ENCODE data around the gene TMEM41B. TPM values are rescaled to one million over a fixed set of nuclear protein-coding genes. Genes with fewer than 3 reads are reported as not detected.

TMEM41B gene
- total and polyA plus RNA-seq, 2 of the 8 experiments (the other 6 are each of a cell fraction or from before 2014, with no cell fraction given) = 24.3 to 50.1 TPM

DNA sequence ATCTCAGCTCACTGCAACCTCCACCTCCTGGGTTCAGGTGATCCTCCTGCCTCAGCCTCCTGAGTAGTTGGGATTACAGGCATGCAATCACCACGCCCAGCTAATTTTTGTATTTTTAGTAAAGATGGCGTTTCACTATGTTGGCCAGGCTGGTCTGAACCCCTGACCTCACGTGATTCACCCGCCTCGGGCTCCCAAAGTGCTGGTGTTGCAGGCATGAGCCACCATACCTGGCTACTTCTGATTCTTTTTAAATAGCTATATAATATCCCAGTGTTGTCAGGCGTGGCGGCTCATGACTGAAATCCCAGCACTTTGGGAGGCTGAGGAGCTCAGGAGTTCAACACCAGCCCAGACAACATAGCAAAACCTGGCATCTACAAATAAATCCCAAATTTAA is 20.7 kb downstream of the TMEM41B start:
- Histone ChIP-seq H3K4me3 (ENCODE audit: extremely low read depth in 1 of 4, insufficient read depth in 2 of 4, low read depth in 3 of 4, low read length in 4 of 4) (no peak overlapping the region), H2BK15ac (ENCODE audit: low read length) (no peak overlapping the region), H3K9ac (replicated peaks in 1 of 4; ENCODE audit: extremely low read depth in 1 of 4, low read depth in 3 of 4, low read length in 3 of 4) (no peak overlapping the region), H3K4me1 (replicated peaks in 1 of 4; ENCODE audit: control insufficient read depth in 3 of 4, insufficient read depth in 4 of 4, low read length in 3 of 4) (no peaks in the 10 kb centered on the region), H3K4me2 (ENCODE audit: insufficient read depth in 1 of 2, low read depth in 2 of 2, low read length in 2 of 2) (no peak overlapping the region), H2AK5ac (ENCODE audit: low read depth, low read length) (no peak overlapping the region), H4K8ac (ENCODE audit: extremely low read depth, insufficient read depth, low read length) (no peak overlapping the region), H4K91ac (replicated peaks; ENCODE audit: insufficient read length, low read length) (no peak overlapping the region), H2BK120ac (replicated peaks; ENCODE audit: low read depth, low read length) (no peak overlapping the region), H3K79me1 (ENCODE audit: low read depth, low read length) (no peaks in the 10 kb centered on the region; the same call in 1 of the 2 replicates), H3K14ac (ENCODE audit: insufficient read length) (no peak overlapping the region), H4K5ac (ENCODE audit: insufficient read length, low read depth, low read length) (no peak overlapping the region), H3K27ac (ENCODE audit: low read depth, low read length) (no peak overlapping the region), H2BK12ac (ENCODE audit: low read depth, low read length) (no peak overlapping the region), H3K27me3 (replicated peaks in 1 of 4; ENCODE audit: control insufficient read depth in 3 of 4, extremely low read depth in 1 of 4, insufficient read depth in 3 of 4, low read length in 3 of 4) (no peaks in the 10 kb centered on the region), H2AFZ (ENCODE audit: low read length) (no peak overlapping the region), H3K23me2 (ENCODE audit: low read depth, low read length) (no peaks in the 10 kb centered on the region), H3K23ac (ENCODE audit: insufficient read length) (no peak overlapping the region), H3K36me3 (ENCODE audit: control insufficient read depth in 2 of 4, insufficient read depth in 4 of 4, low read length in 3 of 4) (peaks cover 2 to 25% (median 8%) of the 10 kb centered on the region in 4 experiments; a peak in 5 of 8 replicates), H3K56ac (replicated peaks; ENCODE audit: insufficient read length, low read depth, low read length) (no peak overlapping the region), H3K4ac (replicated peaks; ENCODE audit: insufficient read length, low read depth, low read length) (no peak overlapping the region), H3K9me3 (ENCODE audit: insufficient read depth in 2 of 2, low read depth in 1 of 2, low read length in 1 of 2) (no peaks in the 10 kb centered on the region), H2BK5ac (ENCODE audit: low read depth, low read length) (no peak overlapping the region), H2BK20ac (ENCODE audit: low read length) (no peak overlapping the region), H4K20me1 (replicated peaks in 1 of 2; ENCODE audit: control insufficient read depth in 1 of 2, insufficient read depth in 2 of 2, low read length in 2 of 2) (peaks cover 2 to 4% of the 10 kb centered on the region in 2 experiments), H3K18ac (ENCODE audit: extremely low read depth, low read length) (no peak overlapping the region), H3K79me2 (ENCODE audit: control insufficient read depth in 1 of 2, insufficient read depth in 2 of 2, low read length in 2 of 2) (peaks cover 0 to 3% of the 10 kb centered on the region in 2 experiments; a peak in 2 of 4 replicates)
- CTCF ChIA-PET (ENCODE audit: partially characterized antibody) = interaction anchor here (0.9 to 1.3 kb wide), 3 partner anchors 13 to 33 kb away, joined by 3 to 4 read pairs (median 3); no protein-coding TSS in a partner anchor
- POLR2A ChIA-PET (ENCODE audit: partially characterized antibody) = interaction anchor here (0.6 to 0.7 kb wide), 2 partner anchors 59 to 571 kb away, joined by 3 to 4 read pairs; no protein-coding TSS in a partner anchor
- DNase-seq (ENCODE audit: low read depth in 1 of 2, low spot score in 2 of 2) = peak in 1 of 2 experiments; percentile 24
- WGBS, 2 experiments (ENCODE audit: extremely low coverage in 1 of 2, insufficient coverage in 1 of 2, insufficient read length in 1 of 2, insufficient replicate concordance in 2 of 2, low coverage in 1 of 2, low lambda C conversion rate in 2 of 2, missing lambda C conversion rate in 1 of 2) = 96% methylated on average over 7 of the region's 7 CpGs; no CpG with 5 or more reads in 1 of the 2 experiments
- no peak for FAIRE-seq
- TF ChIP-seq SP4 (IDR thresholded peaks at IDR 0.05; ENCODE audit: low read length) (no peak), EZH2 (IDR thresholded peaks at IDR 0.05; ENCODE audit: low read depth, low read length, severe bottlenecking) (no peak), NRF1 (IDR thresholded peaks at IDR 0.05; ENCODE audit: low read depth, low read length) (no peak), RBBP5 (IDR thresholded peaks at IDR 0.05; ENCODE audit: borderline replicate concordance, low read depth, low read length) (no peak), JUN (IDR thresholded peaks at IDR 0.05; ENCODE audit: low read depth, low read length) (no peak), EGR1 (IDR thresholded peaks at IDR 0.05; ENCODE audit: borderline replicate concordance, low read depth, low read length) (no peak), KDM5A (IDR thresholded peaks at IDR 0.05; ENCODE audit: low read length) (no peak), SP2 (IDR thresholded peaks at IDR 0.05; ENCODE audit: low read length) (no peak)
- TF ChIP-seq, protein P1, sequence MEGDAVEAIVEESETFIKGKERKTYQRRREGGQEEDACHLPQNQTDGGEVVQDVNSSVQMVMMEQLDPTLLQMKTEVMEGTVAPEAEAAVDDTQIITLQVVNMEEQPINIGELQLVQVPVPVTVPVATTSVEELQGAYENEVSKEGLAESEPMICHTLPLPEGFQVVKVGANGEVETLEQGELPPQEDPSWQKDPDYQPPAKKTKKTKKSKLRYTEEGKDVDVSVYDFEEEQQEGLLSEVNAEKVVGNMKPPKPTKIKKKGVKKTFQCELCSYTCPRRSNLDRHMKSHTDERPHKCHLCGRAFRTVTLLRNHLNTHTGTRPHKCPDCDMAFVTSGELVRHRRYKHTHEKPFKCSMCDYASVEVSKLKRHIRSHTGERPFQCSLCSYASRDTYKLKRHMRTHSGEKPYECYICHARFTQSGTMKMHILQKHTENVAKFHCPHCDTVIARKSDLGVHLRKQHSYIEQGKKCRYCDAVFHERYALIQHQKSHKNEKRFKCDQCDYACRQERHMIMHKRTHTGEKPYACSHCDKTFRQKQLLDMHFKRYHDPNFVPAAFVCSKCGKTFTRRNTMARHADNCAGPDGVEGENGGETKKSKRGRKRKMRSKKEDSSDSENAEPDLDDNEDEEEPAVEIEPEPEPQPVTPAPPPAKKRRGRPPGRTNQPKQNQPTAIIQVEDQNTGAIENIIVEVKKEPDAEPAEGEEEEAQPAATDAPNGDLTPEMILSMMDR (IDR thresholded peaks at IDR 0.05; ENCODE audit: control extremely low read depth in 1 of 3, insufficient read depth in 1 of 3, low read depth in 1 of 3, low read length in 3 of 3) = no peak
- TF ChIP-seq, protein P2, sequence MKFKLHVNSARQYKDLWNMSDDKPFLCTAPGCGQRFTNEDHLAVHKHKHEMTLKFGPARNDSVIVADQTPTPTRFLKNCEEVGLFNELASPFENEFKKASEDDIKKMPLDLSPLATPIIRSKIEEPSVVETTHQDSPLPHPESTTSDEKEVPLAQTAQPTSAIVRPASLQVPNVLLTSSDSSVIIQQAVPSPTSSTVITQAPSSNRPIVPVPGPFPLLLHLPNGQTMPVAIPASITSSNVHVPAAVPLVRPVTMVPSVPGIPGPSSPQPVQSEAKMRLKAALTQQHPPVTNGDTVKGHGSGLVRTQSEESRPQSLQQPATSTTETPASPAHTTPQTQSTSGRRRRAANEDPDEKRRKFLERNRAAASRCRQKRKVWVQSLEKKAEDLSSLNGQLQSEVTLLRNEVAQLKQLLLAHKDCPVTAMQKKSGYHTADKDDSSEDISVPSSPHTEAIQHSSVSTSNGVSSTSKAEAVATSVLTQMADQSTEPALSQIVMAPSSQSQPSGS (IDR thresholded peaks at IDR 0.05; ENCODE audit: low read length) = no peak

Measured in H1 (cell line).